Measurements from ENCODE around the gene C2orf42. TPM values are rescaled to one million over a fixed set of nuclear protein-coding genes. Genes with fewer than 3 reads are reported as not detected.

The C2orf42 gene
- total RNA-seq, 1 experiment from 2014 or later, result 6.8 TPM

DNA sequence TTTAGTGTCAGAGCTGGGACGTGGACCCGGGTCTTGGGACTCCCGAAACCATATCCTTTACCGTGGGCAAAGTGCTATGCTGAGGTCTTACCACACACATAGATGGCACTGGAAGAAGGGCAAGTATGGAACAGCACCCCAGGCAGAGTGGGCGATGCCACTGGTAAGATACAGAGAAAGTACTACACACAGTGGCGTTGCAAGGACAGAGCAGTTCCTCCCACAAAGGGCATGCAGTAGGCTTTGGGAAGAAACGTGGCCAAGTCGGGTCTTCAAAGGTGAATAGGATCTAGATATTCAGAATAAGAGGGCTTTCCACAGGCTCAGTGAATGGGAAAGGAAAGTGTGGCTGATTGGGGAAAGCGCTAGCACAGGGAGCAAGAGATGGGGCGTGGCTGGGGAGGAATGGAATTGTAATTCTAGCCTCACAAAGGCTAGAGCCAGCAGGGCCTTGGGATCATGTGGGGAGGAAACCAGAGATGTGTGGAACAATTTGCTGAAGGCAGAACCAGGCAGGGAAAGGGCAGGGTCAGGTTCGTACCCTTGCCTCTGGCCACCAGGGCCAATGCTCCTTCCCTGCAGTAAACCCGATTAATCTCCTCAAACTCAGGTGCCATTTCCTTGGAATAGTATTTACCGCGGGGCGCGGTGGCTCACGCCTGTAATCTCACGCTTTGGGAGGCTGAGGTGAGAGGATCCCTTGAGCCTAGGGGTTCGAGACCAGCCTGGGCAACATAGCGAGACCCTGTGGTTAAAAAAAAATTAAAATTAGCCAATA lies 67.6 kb downstream of the C2orf42 start (continued):
- peak; percentile 73; the same call in 1 of the 2 replicates for TF ChIP-seq ETV6 (CRISPR knock-in tag; IDR thresholded peaks at IDR 0.05)
- TF ChIP-seq TEAD1 (CRISPR knock-in tag; IDR thresholded peaks at IDR 0.05), result no peak
- TF ChIP-seq, protein P1, sequence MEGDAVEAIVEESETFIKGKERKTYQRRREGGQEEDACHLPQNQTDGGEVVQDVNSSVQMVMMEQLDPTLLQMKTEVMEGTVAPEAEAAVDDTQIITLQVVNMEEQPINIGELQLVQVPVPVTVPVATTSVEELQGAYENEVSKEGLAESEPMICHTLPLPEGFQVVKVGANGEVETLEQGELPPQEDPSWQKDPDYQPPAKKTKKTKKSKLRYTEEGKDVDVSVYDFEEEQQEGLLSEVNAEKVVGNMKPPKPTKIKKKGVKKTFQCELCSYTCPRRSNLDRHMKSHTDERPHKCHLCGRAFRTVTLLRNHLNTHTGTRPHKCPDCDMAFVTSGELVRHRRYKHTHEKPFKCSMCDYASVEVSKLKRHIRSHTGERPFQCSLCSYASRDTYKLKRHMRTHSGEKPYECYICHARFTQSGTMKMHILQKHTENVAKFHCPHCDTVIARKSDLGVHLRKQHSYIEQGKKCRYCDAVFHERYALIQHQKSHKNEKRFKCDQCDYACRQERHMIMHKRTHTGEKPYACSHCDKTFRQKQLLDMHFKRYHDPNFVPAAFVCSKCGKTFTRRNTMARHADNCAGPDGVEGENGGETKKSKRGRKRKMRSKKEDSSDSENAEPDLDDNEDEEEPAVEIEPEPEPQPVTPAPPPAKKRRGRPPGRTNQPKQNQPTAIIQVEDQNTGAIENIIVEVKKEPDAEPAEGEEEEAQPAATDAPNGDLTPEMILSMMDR (IDR thresholded peaks at IDR 0.05), result no peak
- TF ChIP-seq, protein P2, sequence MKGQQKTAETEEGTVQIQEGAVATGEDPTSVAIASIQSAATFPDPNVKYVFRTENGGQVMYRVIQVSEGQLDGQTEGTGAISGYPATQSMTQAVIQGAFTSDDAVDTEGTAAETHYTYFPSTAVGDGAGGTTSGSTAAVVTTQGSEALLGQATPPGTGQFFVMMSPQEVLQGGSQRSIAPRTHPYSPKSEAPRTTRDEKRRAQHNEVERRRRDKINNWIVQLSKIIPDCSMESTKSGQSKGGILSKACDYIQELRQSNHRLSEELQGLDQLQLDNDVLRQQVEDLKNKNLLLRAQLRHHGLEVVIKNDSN (CRISPR knock-in tag; IDR thresholded peaks at IDR 0.05), result peak; percentile 69; the same call in 1 of the 2 replicates
- TF ChIP-seq, protein P3, sequence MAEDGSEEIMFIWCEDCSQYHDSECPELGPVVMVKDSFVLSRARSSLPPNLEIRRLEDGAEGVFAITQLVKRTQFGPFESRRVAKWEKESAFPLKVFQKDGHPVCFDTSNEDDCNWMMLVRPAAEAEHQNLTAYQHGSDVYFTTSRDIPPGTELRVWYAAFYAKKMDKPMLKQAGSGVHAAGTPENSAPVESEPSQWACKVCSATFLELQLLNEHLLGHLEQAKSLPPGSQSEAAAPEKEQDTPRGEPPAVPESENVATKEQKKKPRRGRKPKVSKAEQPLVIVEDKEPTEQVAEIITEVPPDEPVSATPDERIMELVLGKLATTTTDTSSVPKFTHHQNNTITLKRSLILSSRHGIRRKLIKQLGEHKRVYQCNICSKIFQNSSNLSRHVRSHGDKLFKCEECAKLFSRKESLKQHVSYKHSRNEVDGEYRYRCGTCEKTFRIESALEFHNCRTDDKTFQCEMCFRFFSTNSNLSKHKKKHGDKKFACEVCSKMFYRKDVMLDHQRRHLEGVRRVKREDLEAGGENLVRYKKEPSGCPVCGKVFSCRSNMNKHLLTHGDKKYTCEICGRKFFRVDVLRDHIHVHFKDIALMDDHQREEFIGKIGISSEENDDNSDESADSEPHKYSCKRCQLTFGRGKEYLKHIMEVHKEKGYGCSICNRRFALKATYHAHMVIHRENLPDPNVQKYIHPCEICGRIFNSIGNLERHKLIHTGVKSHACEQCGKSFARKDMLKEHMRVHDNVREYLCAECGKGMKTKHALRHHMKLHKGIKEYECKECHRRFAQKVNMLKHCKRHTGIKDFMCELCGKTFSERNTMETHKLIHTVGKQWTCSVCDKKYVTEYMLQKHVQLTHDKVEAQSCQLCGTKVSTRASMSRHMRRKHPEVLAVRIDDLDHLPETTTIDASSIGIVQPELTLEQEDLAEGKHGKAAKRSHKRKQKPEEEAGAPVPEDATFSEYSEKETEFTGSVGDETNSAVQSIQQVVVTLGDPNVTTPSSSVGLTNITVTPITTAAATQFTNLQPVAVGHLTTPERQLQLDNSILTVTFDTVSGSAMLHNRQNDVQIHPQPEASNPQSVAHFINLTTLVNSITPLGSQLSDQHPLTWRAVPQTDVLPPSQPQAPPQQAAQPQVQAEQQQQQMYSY (CRISPR knock-in tag; IDR thresholded peaks at IDR 0.05), result no peak
- TF ChIP-seq, protein P4, sequence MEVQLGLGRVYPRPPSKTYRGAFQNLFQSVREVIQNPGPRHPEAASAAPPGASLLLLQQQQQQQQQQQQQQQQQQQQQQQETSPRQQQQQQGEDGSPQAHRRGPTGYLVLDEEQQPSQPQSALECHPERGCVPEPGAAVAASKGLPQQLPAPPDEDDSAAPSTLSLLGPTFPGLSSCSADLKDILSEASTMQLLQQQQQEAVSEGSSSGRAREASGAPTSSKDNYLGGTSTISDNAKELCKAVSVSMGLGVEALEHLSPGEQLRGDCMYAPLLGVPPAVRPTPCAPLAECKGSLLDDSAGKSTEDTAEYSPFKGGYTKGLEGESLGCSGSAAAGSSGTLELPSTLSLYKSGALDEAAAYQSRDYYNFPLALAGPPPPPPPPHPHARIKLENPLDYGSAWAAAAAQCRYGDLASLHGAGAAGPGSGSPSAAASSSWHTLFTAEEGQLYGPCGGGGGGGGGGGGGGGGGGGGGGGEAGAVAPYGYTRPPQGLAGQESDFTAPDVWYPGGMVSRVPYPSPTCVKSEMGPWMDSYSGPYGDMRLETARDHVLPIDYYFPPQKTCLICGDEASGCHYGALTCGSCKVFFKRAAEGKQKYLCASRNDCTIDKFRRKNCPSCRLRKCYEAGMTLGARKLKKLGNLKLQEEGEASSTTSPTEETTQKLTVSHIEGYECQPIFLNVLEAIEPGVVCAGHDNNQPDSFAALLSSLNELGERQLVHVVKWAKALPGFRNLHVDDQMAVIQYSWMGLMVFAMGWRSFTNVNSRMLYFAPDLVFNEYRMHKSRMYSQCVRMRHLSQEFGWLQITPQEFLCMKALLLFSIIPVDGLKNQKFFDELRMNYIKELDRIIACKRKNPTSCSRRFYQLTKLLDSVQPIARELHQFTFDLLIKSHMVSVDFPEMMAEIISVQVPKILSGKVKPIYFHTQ (CRISPR knock-in tag; IDR thresholded peaks at IDR 0.05), result peak; percentile 86; the same call in 1 of the 2 replicates

DNA sequence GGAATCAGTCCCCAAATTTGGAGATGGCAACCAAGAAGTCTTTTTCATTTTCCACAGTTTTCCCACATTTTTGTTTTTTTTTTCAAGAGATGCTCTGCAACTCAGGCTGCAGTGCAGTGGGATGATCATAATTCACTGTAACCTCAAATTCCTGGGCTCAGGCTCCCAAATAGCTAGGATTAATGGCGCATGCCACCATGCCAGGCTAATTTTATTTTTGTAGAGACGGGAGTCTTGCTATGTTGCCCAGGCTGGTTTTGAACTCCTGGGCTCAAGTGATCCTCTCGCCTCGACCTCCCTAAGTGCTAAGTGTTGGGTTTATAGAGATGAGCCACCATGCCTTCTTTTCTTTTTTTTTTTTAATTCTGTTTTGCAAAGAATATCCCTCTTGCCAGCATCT lies 68.3 kb downstream of the C2orf42 start:
- H3K4me1 Mint-ChIP-seq, result peaks cover 53% of the 10 kb centered on the region
- ChIA-PET CTCF (interaction anchor here (0.9 to 2.2 kb wide), 3 partner anchors 10 to 51 kb away, joined by 3 to 6 read pairs (median 5); no protein-coding TSS in a partner anchor), POLR2A (interaction anchor here (0.5 to 4.7 kb wide), 6 partner anchors 20 to 526 kb away, joined by 3 to 60 read pairs (median 18); partner anchors contain the start of genes MXD1 and PCBP1)
- H3K9me3 Mint-ChIP-seq, result no peaks in the 10 kb centered on the region
- H3K27me3 Mint-ChIP-seq (ENCODE audit: low read depth), result no peaks in the 10 kb centered on the region; the same call in 1 of the 2 replicates
- DNase-seq (ENCODE audit: low spot score), result no peak
- no peaks in the 10 kb centered on the region for H3K36me3 Mint-ChIP-seq
- H3K4me3 Mint-ChIP-seq, result peak overlapping the region; percentile 97; the same call in 1 of the 2 replicates
- no peak for ATAC-seq
- peak overlapping the region; percentile 100 for H3K27ac Mint-ChIP-seq
- TF ChIP-seq, protein P5, sequence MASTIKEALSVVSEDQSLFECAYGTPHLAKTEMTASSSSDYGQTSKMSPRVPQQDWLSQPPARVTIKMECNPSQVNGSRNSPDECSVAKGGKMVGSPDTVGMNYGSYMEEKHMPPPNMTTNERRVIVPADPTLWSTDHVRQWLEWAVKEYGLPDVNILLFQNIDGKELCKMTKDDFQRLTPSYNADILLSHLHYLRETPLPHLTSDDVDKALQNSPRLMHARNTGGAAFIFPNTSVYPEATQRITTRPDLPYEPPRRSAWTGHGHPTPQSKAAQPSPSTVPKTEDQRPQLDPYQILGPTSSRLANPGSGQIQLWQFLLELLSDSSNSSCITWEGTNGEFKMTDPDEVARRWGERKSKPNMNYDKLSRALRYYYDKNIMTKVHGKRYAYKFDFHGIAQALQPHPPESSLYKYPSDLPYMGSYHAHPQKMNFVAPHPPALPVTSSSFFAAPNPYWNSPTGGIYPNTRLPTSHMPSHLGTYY (CRISPR knock-in tag; IDR thresholded peaks at IDR 0.05), result no peak
- 0 out of 2 replicates have a peak, but pooled peaks have one; percentile 51 for TF ChIP-seq ZNF121 (CRISPR knock-in tag; IDR thresholded peaks at IDR 0.05)

DNA sequence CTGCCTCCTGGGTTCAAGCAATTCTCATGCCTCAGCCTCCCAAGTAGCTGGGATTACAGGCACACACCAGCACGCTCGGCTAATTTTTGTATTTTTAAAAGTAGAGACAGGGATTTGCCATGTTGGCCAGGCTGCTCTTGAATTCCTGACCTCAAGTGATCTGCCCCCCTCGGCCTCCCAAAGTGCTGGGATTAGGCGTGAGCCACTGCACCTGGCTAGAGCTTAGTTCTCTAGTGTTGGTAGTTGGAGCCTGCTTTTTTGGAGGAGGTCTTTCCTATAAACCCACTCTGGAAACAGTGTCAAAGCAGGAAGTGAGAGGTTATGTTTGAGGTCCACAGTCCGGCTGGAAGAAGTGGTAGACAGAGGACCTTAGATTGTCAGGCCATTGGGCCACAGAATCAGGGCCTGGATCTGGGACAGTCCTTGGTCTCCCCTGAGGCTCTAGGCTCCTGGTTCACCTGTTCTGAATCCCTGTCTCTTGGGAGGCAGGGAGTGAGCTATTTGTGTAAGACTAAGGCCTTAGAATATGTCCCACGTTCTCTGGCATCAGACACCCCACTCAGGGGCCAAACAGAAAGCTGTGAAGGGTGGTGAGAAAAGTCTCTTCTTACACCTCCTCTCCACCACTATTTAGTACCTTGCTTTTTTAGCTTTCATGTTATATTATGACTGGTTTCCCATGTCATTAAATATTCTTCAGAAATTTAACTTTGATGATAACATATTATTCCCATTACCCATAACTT lies 69.0 kb downstream of the C2orf42 start:
- POLR2A ChIA-PET, result interaction anchor here (0.7 to 4.7 kb wide), 5 partner anchors 21 to 208 kb away, joined by 3 to 60 read pairs (median 29); partner anchors contain the start of genes MXD1 and PCBP1
- Mint-ChIP-seq H3K9me3 (no peaks in the 10 kb centered on the region), H3K4me1 (peaks cover 53% of the 10 kb centered on the region), H3K4me3 (no peak overlapping the region), H3K27me3 (ENCODE audit: low read depth) (no peaks in the 10 kb centered on the region; the same call in 1 of the 2 replicates), H3K27ac (peak overlapping the region; percentile 43; the same call in 1 of the 2 replicates), H3K36me3 (no peaks in the 10 kb centered on the region)
- ATAC-seq, result no peak
- no peak for DNase-seq (ENCODE audit: low spot score)
- CTCF ChIA-PET, result interaction anchor here (0.9 to 2.2 kb wide), 3 partner anchors 11 to 51 kb away, joined by 3 to 6 read pairs (median 5); no protein-coding TSS in a partner anchor
- TF ChIP-seq, protein P6, sequence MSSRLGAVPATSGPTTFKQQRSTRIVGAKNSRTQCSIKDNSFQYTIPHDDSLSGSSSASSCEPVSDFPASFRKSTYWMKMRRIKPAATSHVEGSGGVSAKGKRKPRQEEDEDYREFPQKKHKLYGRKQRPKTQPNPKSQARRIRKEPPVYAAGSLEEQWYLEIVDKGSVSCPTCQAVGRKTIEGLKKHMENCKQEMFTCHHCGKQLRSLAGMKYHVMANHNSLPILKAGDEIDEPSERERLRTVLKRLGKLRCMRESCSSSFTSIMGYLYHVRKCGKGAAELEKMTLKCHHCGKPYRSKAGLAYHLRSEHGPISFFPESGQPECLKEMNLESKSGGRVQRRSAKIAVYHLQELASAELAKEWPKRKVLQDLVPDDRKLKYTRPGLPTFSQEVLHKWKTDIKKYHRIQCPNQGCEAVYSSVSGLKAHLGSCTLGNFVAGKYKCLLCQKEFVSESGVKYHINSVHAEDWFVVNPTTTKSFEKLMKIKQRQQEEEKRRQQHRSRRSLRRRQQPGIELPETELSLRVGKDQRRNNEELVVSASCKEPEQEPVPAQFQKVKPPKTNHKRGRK (CRISPR knock-in tag; IDR thresholded peaks at IDR 0.05; ENCODE audit: borderline replicate concordance), result no peak
- TF ChIP-seq, protein P7, sequence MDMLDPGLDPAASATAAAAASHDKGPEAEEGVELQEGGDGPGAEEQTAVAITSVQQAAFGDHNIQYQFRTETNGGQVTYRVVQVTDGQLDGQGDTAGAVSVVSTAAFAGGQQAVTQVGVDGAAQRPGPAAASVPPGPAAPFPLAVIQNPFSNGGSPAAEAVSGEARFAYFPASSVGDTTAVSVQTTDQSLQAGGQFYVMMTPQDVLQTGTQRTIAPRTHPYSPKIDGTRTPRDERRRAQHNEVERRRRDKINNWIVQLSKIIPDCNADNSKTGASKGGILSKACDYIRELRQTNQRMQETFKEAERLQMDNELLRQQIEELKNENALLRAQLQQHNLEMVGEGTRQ (CRISPR knock-in tag; IDR thresholded peaks at IDR 0.05), result no peak
- TF ChIP-seq ZNF219 (CRISPR knock-in tag; IDR thresholded peaks at IDR 0.05; ENCODE audit: borderline replicate concordance) (no peak), TEAD1 (CRISPR knock-in tag; IDR thresholded peaks at IDR 0.05) (no peak), EMX1 (CRISPR knock-in tag; IDR thresholded peaks at IDR 0.05) (no peak), SOX15 (CRISPR knock-in tag; IDR thresholded peaks at IDR 0.05) (no peak)
- TF ChIP-seq, protein P1 (IDR thresholded peaks at IDR 0.05), result no peak
